ENCODE data around the gene TTC7B. TPM values are rescaled to one million over a fixed set of nuclear protein-coding genes. Genes with fewer than 3 reads are reported as not detected.
A peak's percentile ranks its signal among the peaks of the same experiment; 100 is the strongest.

Gene TTC7B
- total RNA-seq, 1 experiment from 2014 or later: 9.6 TPM

DNA sequence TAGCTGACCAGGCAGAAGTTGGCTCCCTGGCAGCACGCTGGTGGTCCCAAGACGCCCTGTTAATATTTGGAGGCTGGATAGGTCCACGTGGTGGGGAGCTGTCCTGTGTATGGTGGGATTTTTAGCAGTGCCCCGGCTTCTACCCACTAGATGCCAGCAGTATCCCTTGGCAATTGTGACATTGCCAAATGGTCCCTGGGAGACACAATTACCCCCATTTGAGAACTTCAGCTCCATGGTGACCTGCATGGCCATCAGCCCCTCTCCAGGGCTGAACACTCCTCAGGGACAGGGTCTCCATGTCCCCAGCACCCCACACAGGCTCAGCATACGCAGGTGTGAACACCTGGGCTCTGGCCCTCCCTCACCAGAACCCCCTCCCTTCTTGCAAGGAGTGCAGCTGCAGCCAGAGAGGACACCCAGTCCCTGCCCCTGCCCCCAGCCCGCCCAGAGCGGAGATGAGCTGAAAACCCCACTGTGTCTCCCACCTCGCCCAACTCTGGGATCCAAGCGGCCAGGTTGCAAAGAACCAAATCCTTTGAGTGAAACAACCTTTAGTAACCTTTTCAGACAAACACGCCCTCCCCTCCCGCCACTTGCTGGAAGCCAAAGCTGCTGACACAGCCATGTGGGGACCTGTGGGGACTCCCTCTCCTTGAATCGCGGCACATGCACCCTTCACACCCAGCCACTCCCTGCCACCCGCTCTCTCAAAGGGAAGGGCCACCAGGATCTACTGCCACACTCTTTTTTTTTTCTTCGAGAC is 299.0 kb downstream of the TTC7B start:
- Mint-ChIP-seq H3K9me3 (ENCODE audit: low read depth, unreplicated experiment) (no peaks in the 10 kb centered on the region), H3K4me1 (ENCODE audit: low read depth, unreplicated experiment) (peaks cover 39% of the 10 kb centered on the region), H3K36me3 (ENCODE audit: insufficient read depth, unreplicated experiment) (peaks cover 7% of the 10 kb centered on the region), H3K27me3 (ENCODE audit: unreplicated experiment) (no peaks in the 10 kb centered on the region), H3K27ac (ENCODE audit: unreplicated experiment) (no peak overlapping the region), H3K4me3 (ENCODE audit: low read depth, unreplicated experiment) (no peak overlapping the region)
- CTCF ChIA-PET: no interaction called here
- intact Hi-C loops (cut with micrococcal nuclease; ENCODE audit: unreplicated experiment): no loop called here
- no peak for DNase-seq
- TF ChIP-seq, protein P1, sequence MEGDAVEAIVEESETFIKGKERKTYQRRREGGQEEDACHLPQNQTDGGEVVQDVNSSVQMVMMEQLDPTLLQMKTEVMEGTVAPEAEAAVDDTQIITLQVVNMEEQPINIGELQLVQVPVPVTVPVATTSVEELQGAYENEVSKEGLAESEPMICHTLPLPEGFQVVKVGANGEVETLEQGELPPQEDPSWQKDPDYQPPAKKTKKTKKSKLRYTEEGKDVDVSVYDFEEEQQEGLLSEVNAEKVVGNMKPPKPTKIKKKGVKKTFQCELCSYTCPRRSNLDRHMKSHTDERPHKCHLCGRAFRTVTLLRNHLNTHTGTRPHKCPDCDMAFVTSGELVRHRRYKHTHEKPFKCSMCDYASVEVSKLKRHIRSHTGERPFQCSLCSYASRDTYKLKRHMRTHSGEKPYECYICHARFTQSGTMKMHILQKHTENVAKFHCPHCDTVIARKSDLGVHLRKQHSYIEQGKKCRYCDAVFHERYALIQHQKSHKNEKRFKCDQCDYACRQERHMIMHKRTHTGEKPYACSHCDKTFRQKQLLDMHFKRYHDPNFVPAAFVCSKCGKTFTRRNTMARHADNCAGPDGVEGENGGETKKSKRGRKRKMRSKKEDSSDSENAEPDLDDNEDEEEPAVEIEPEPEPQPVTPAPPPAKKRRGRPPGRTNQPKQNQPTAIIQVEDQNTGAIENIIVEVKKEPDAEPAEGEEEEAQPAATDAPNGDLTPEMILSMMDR (IDR thresholded peaks at IDR 0.05; ENCODE audit: unreplicated experiment): no peak
- no TSS peak for BruUV-seq (replicated peaks)

DNA sequence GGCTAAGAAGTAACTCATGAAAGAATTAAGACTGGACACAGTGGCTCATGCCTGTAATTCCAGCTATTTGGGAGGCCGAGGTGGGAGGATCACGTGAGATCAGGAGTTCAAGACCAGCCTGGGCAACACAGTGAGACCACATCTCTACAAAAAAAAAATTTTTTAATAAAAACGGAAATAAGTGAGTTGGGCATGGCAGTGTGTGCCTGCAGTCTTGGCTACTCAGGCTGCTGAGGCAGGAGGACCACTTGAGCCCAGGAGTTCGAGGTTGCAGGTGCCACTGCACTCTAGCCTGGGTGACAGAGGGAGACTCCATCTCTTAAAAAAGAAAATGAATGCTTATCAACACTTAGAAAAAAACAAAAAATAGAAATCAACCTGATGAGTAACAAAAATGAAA is 301.7 kb downstream of the TTC7B start:
- CTCF ChIA-PET: interaction anchor here (2.7 kb wide), 1 partner anchor 115 kb away, joined by 12 read pairs; no protein-coding TSS in a partner anchor
- intact Hi-C loops (cut with micrococcal nuclease; ENCODE audit: unreplicated experiment): loop anchor here (5.0 kb wide), 1 partner anchor 117 kb away; the partner anchor contains the start of gene CALM1
- no TSS peak for BruUV-seq (replicated peaks)
- H3K27me3 Mint-ChIP-seq (ENCODE audit: unreplicated experiment): no peaks in the 10 kb centered on the region
- H3K36me3 Mint-ChIP-seq (ENCODE audit: insufficient read depth, unreplicated experiment): peaks cover 10% of the 10 kb centered on the region
- H3K27ac Mint-ChIP-seq (ENCODE audit: unreplicated experiment): peak overlapping the region; percentile 99
- TF ChIP-seq, protein P1 (IDR thresholded peaks at IDR 0.05; ENCODE audit: unreplicated experiment): no peak
- H3K4me1 Mint-ChIP-seq (ENCODE audit: low read depth, unreplicated experiment): peaks cover 48% of the 10 kb centered on the region
- H3K9me3 Mint-ChIP-seq (ENCODE audit: low read depth, unreplicated experiment): no peaks in the 10 kb centered on the region
- no peak overlapping the region for H3K4me3 Mint-ChIP-seq (ENCODE audit: low read depth, unreplicated experiment)
- DNase-seq: no peak

DNA sequence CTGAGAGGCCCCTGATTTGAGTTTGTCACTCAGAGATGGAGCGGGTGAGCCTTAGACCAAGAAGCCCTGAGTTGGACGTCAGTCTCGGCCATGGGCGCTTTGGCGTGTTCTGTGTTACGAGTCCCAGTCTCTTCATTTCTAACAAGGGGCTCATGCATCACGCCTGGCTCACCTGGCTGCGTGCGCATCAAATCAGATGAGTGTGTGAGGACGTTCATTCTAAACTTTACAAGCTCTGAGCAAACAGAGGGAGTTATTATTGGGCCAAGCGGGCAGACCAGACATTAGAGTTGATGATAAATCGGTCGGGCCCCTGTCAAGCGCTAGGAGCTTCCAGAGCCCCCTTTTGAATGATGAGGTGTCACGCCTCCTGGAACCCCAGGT is 302.2 kb downstream of the TTC7B start:
- TF ChIP-seq, protein P1 (IDR thresholded peaks at IDR 0.05; ENCODE audit: unreplicated experiment): no peak
- CTCF ChIA-PET: interaction anchor here (1.1 to 2.7 kb wide), 6 partner anchors 60 to 212 kb away, joined by 3 to 12 read pairs (median 5); no protein-coding TSS in a partner anchor
- Mint-ChIP-seq H3K27me3 (ENCODE audit: unreplicated experiment) (no peaks in the 10 kb centered on the region), H3K36me3 (ENCODE audit: insufficient read depth, unreplicated experiment) (peaks cover 15% of the 10 kb centered on the region), H3K4me3 (ENCODE audit: low read depth, unreplicated experiment) (no peak overlapping the region), H3K27ac (ENCODE audit: unreplicated experiment) (peak overlapping the region; percentile 99), H3K4me1 (ENCODE audit: low read depth, unreplicated experiment) (peaks cover 53% of the 10 kb centered on the region), H3K9me3 (ENCODE audit: low read depth, unreplicated experiment) (no peaks in the 10 kb centered on the region)
- BruUV-seq (replicated peaks): no TSS peak
- no peak for DNase-seq
- intact Hi-C loops (cut with micrococcal nuclease; ENCODE audit: unreplicated experiment): loop anchor here (5.0 kb wide), 1 partner anchor 117 kb away; the partner anchor contains the start of gene CALM1

DNA sequence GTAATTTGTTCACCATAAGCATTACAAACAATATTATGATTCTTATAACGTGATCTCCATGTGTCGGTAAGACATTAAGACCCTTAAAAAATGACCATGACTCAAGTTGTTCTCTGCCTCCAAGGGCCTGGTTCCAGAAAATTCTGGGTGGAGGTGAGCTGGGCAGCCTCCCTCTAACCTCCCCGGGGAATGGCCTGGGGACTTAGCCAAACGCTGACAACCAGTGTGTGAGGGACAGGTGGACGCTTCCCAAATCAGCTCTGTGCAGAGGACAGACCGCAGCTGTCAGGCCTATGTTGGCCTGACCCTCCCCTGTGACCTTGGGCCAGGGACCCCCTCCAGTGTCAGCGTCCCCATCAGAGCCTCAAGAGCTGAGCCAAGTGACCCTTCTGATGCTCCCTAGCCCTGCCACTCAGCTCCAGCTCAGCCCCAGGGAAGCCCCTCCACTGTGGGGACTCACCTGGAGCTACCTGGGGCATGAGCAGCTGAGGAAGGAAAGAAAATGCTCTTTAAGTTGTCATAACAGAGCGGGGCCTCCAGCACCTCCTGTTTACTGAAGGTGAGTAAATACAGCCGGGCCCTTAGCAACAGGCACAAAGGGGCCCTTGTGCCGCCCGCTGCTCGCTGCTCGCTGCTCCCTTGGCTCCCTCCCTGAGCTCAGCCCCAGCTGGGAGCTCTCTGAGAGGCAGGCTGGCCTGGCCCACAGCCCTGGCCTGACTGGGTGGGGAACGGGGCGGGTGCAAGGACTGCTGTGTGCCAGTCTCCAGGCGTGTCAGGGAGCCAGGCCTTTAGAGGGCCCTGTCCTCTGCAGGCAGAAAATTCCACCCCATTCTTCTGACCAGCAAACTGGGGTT is 302.8 kb downstream of the TTC7B start:
- no TSS peak for BruUV-seq (replicated peaks)
- DNase-seq: peak; percentile 96
- intact Hi-C loops (cut with micrococcal nuclease; ENCODE audit: unreplicated experiment): loop anchor here (2.0 to 5.0 kb wide), 2 partner anchors 116 to 129 kb away; partner anchors contain the start of gene CALM1
- H3K27me3 Mint-ChIP-seq (ENCODE audit: unreplicated experiment): no peaks in the 10 kb centered on the region
- H3K4me3 Mint-ChIP-seq (ENCODE audit: low read depth, unreplicated experiment): peak overlapping the region; percentile 58
- no peaks in the 10 kb centered on the region for H3K9me3 Mint-ChIP-seq (ENCODE audit: low read depth, unreplicated experiment)
- peaks cover 60% of the 10 kb centered on the region for H3K4me1 Mint-ChIP-seq (ENCODE audit: low read depth, unreplicated experiment)
- peaks cover 21% of the 10 kb centered on the region for H3K36me3 Mint-ChIP-seq (ENCODE audit: insufficient read depth, unreplicated experiment)
- CTCF ChIA-PET: interaction anchor here (0.5 to 2.7 kb wide), 9 partner anchors 46 to 212 kb away, joined by 3 to 12 read pairs (median 4); no protein-coding TSS in a partner anchor
- TF ChIP-seq, protein P1 (IDR thresholded peaks at IDR 0.05; ENCODE audit: unreplicated experiment): no peak
- H3K27ac Mint-ChIP-seq (ENCODE audit: unreplicated experiment): peak overlapping the region; percentile 99

Measured in Calu3 (cell line).